ENCODE measurements around the gene MYO3B.

DNA sequence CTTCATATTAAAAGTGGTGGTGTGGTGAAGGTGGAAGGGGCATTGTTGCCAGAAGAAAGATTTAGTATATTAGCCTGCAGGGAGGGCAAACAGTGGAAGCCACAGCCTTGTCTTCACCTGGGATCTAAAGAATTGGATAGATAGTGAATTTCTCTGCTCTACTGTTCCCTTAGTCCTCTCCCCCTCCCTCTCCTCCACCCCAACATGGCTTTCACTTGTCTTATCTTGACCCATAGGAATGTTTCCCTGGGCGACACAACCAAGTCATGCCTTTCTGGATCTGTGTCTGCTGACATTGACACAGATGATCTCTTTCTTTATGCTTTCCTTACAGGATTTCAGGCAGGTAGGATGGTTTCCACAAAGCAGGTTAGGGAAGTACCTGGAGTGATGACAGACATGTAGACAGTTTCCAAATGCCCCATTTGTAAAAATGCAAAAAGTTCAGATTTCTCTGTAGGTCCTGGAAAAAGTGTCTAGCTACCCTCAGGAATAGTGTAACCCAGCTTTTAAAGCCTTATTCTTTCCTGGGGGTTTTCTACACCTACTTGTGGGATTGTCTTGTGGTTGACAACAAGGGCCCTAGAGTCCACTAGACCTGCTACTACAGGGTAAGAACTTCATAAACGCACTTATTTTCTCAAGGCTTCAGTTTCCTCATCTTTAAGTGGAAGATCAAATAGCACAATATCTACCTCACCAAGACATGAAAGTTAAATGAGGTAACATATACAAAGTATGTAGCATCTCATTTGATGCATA is 353.0 kb downstream of the MYO3B start:
- TF ChIP-seq CTCF (IDR thresholded peaks at IDR 0.05): no peak
- no peak for TF ChIP-seq POLR2AphosphoS5 (IDR thresholded peaks at IDR 0.05; ENCODE audit: low read depth, low read length)

All from SK-N-SH (cell line).